Adipocyte (in vitro differentiated cells): ENCODE results near the gene KRTAP19-6.
"Not testable (repeated sequence)": the region's sequence is repeated elsewhere in the genome, so short reads cannot be mapped to it uniquely, and the experiment has no call there.

Experiments
- DNase-seq: peaks from one replicate; pipeline ENCODE4 v3.0.0-alpha.2; 2015; ENCODE audit warnings: low read depth
- H3K27me3 ChIP-seq: replicated peaks from 2 replicates; pipeline ENCODE4 v1.7.0; 2013; ENCODE audit warnings: mild to moderate bottlenecking, low read length, moderate library complexity; ENCODE audit not compliant: control insufficient read depth, insufficient read depth
- H3K36me3 ChIP-seq: 2 replicates; pipeline ENCODE4 v1.7.0; 2013; ENCODE audit warnings: low read length, mild to moderate bottlenecking, moderate library complexity; ENCODE audit not compliant: control insufficient read depth, insufficient read depth, severe bottlenecking
- H3K4me1 ChIP-seq: 2 replicates; pipeline ENCODE4 v1.7.0; 2013; ENCODE audit warnings: mild to moderate bottlenecking, low read length, moderate library complexity; ENCODE audit not compliant: control insufficient read depth, insufficient read depth
- H3K4me3 ChIP-seq: 2 replicates; pipeline ENCODE4 v1.7.0; 2013; ENCODE audit warnings: mild to moderate bottlenecking, low read length, moderate library complexity
- H3K9ac ChIP-seq: 2 replicates; pipeline ENCODE4 v1.7.0; 2013; ENCODE audit warnings: mild to moderate bottlenecking, low read length, moderate library complexity
- H3K9me3 ChIP-seq: 2 replicates; pipeline ENCODE4 v1.7.0; 2013; ENCODE audit warnings: mild to moderate bottlenecking, low read length, moderate library complexity; ENCODE audit not compliant: control insufficient read depth

Gene KRTAP19-6

GRCh38 chr21:30552782-30553181, 11.1 kb upstream of the KRTAP19-6 start:
- no peaks in the 10 kb centered on the region for H3K4me1 ChIP-seq
- no peaks in the 10 kb centered on the region for H3K27me3 ChIP-seq
- DNase-seq: no peak
- H3K4me3 ChIP-seq: no peak overlapping the region
- no peak overlapping the region for H3K9ac ChIP-seq
- H3K9me3 ChIP-seq: peaks cover 17% of the 10 kb centered on the region
- no peaks in the 10 kb centered on the region for H3K36me3 ChIP-seq

GRCh38 chr21:30518876-30519275, 22.8 kb downstream of the KRTAP19-6 start:
- Histone ChIP-seq H3K9me3 (no peaks in the 10 kb centered on the region), H3K4me3 (no peak overlapping the region), H3K27me3 (no peaks in the 10 kb centered on the region), H3K9ac (no peak overlapping the region), H3K4me1 (no peaks in the 10 kb centered on the region), H3K36me3 (no peaks in the 10 kb centered on the region)
- DNase-seq: no peak

DNA sequence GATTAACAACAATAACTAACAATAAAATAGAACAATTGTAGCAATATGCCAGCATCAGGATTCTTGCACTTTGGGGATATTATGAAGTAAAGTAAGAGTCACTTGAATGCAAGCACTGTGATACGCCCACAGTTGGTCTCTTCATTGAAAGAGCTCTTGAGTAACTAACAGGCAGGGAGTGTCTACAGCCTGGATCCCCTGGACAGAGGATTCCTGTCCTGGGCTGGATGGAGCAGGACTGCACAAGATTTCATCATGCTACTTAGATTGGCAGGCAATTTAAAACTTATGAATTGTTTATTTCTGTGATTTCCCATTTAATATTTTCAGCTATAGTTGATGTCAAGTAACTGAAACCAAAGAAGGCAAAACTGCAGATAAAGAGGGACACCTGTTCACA, 26.0 kb downstream of the KRTAP19-6 start:
- no peaks in the 10 kb centered on the region for H3K36me3 ChIP-seq
- no peaks in the 10 kb centered on the region for H3K9me3 ChIP-seq
- no peaks in the 10 kb centered on the region for H3K27me3 ChIP-seq
- H3K4me3 ChIP-seq: no peak overlapping the region
- DNase-seq: no peak
- H3K9ac ChIP-seq: no peak overlapping the region
- no peaks in the 10 kb centered on the region for H3K4me1 ChIP-seq

GRCh38 chr21:30505621-30506205, 36.0 kb downstream of the KRTAP19-6 start:
- not testable (repeated sequence) for DNase-seq, H3K36me3 ChIP-seq, H3K9me3 ChIP-seq, H3K4me1 ChIP-seq, H3K4me3 ChIP-seq, H3K9ac ChIP-seq, H3K27me3 ChIP-seq

GRCh38 chr21:30502041-30502440, 39.6 kb downstream of the KRTAP19-6 start, which contains the start of gene KRTAP19-5:
KRTAP19-5 (minus strand) TSS chr21:30502141; CDS start chr21:30502090, 51 bp downstream.
- Histone ChIP-seq H3K36me3 (no peaks in the 10 kb centered on the region), H3K9ac (no peak within 1 kb of the TSS), H3K27me3 (no peaks in the 10 kb centered on the region), H3K9me3 (no peaks in the 10 kb centered on the region), H3K4me1 (no peaks in the 10 kb centered on the region), H3K4me3 (no peak within 1 kb of the TSS)
- DNase-seq: no peak

DNA sequence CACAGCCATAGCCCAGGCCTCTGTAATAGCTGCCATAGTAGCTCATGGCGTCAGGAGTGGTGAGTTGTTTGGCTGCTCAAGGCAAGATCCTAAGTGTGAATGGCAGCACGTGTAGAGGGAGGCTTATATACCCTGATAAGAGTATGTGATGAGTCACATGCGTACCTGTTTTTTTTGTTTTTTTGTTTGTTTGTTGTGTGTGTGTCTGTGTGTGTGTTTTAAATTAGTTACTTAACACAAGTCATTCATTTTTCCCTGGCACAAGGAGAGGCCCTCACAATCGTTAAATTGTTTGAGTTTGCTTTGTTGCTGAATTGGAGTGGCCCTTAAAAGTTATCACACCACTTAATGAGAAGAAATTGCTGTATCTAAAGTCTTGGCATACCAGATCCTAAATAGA, 44.6 kb downstream of the KRTAP19-6 start, which contains the start of gene KRTAP19-4:
Gene KRTAP19-4 (minus strand): TSS at position 101 of the 400 bp plus-strand sequence. CDS start 55 bp downstream, at position 46.
- no peaks in the 10 kb centered on the region for H3K27me3 ChIP-seq
- H3K4me3 ChIP-seq: no peak within 1 kb of the TSS
- H3K4me1 ChIP-seq: no peaks in the 10 kb centered on the region
- no peaks in the 10 kb centered on the region for H3K9me3 ChIP-seq
- H3K9ac ChIP-seq: no peak within 1 kb of the TSS
- H3K36me3 ChIP-seq: no peaks in the 10 kb centered on the region
- DNase-seq: no peak

DNA sequence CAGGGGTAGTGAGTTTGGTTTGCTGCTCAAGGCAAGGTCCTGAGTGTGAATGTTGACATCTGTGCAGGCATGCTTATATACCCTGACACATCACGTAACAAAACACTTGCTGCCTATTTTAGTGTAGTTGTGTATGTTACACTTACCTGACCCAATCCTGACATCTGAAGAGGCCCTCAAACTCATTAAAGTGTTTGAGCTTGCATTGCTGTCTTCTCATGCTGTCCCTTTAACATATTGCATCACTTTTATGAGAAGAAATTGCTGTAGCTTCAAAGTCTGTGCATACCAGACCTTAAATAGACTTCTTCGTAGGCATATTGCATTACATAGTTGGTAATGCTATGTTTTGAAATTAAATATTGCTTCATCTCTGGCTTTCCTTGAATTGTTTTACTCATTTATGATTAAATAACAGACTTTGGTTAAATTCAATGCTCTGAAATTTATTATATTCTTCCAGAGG, 49.7 kb downstream of the KRTAP19-6 start, which contains the start of gene KRTAP19-3:
Gene KRTAP19-3 (minus strand): TSS at position 51 of the 466 bp plus-strand sequence. CDS start 56 bp downstream, outside the sequence.
- peaks cover 6% of the 10 kb centered on the region for H3K4me1 ChIP-seq
- no peak within 1 kb of the TSS for H3K9ac ChIP-seq
- H3K9me3 ChIP-seq: no peaks in the 10 kb centered on the region
- H3K36me3 ChIP-seq: no peaks in the 10 kb centered on the region
- no peak for DNase-seq
- no peaks in the 10 kb centered on the region for H3K27me3 ChIP-seq
- no peak within 1 kb of the TSS for H3K4me3 ChIP-seq
